IMR-90 (cell line): Measurements from ENCODE around the gene TRIM63. TPM values are rescaled to one million over a fixed set of nuclear protein-coding genes. Genes with fewer than 3 reads are reported as not detected.

Experiments
- ATAC-seq: fragments of 200-7000 bp; cut with Tn5 transposase; 2 replicates; pipeline ENCODE4 v1.9.1; 2020; ENCODE audit warnings: low read depth, mild to moderate bottlenecking, moderate library complexity
- BruUV-seq: library from RNA; stranded (reverse); fragments of 400-500 nt; replicated peaks from 2 replicates; lab custom pipeline; 2021; lab: Mats Ljungman, UMichigan
- CTCF ChIA-PET: fragments of 300-600 bp; formaldehyde crosslinking; extraction: SDS; loops from one replicate; lab custom pipeline; 2021; ENCODE audit warnings: antibody characterized with exemption; lab: Yijun Ruan, JAX
- POLR2A ChIA-PET: fragments of 300-600 bp; sonication (Branson Sonifier 250); formaldehyde crosslinking; loops from one replicate; lab custom pipeline; 2022; ENCODE audit warnings: antibody characterized with exemption; ENCODE audit not compliant: unreplicated experiment; lab: Charles Lee
- DNase-seq: peaks from one replicate; pipeline ENCODE4 v3.0.0; 2013
- H2AFZ ChIP-seq: replicated peaks from 2 replicates; pipeline ENCODE3; 2013; ENCODE audit warnings: low read length, mild to moderate bottlenecking; ENCODE audit not compliant: poor library complexity
- H2AK5ac ChIP-seq: 2 replicates; pipeline ENCODE4 v1.6.1; 2013; ENCODE audit warnings: low read depth, low read length, inconsistent platforms
- H2AK9ac ChIP-seq: replicated peaks from 2 replicates; pipeline ENCODE3; 2013; ENCODE audit warnings: mild to moderate bottlenecking, low read depth, low read length, moderate library complexity; ENCODE audit not compliant: poor library complexity
- H2BK120ac ChIP-seq: 2 replicates; pipeline ENCODE4 v1.6.1; 2013; ENCODE audit warnings: low read depth, low read length, inconsistent platforms
- H2BK15ac ChIP-seq: 3 replicates; pipeline ENCODE4 v1.6.1; 2013; ENCODE audit warnings: low read depth, low read length, inconsistent platforms
- H2BK20ac ChIP-seq: 2 replicates; pipeline ENCODE4 v1.6.1; 2013; ENCODE audit warnings: low read depth, mild to moderate bottlenecking, inconsistent platforms, low read length, moderate library complexity
- H2BK5ac ChIP-seq: 2 replicates; pipeline ENCODE4 v1.6.1; 2013; ENCODE audit warnings: mild to moderate bottlenecking, low read depth, low read length, inconsistent platforms; ENCODE audit not compliant: poor library complexity, severe bottlenecking
- H3K14ac ChIP-seq: replicated peaks from 2 replicates; pipeline ENCODE4 v1.6.1; 2013; ENCODE audit warnings: low read depth, low read length, inconsistent platforms
- H3K18ac ChIP-seq: 2 replicates; pipeline ENCODE4 v1.6.1; 2013; ENCODE audit warnings: low read depth, low read length, control low read depth
- H3K23ac ChIP-seq: 2 replicates; pipeline ENCODE4 v1.6.1; 2013; ENCODE audit warnings: low read depth, low read length, inconsistent platforms
- H3K27ac ChIP-seq: 2 replicates; pipeline ENCODE4 v1.5.1; 2013; ENCODE audit warnings: mild to moderate bottlenecking, control low read depth, low read length; ENCODE audit not compliant: insufficient read depth
- H3K27me3 ChIP-seq: 2 replicates; pipeline ENCODE4 v1.6.1; 2013; ENCODE audit warnings: low read length; ENCODE audit not compliant: control insufficient read depth, insufficient read depth
- H3K36me3 ChIP-seq: 2 replicates; pipeline ENCODE4 v1.6.1; 2013; ENCODE audit warnings: low read length, mixed read lengths; ENCODE audit not compliant: control insufficient read depth, insufficient read depth
- H3K4ac ChIP-seq: 2 replicates; pipeline ENCODE4 v1.6.1; 2013; ENCODE audit warnings: low read depth, low read length, inconsistent platforms
- H3K4me1 ChIP-seq: 2 replicates; pipeline ENCODE4 v1.6.1; 2013; ENCODE audit warnings: low read length, mixed read lengths; ENCODE audit not compliant: control insufficient read depth, insufficient read depth
- H3K4me2 ChIP-seq: 2 replicates; pipeline ENCODE4 v1.6.1; 2013; ENCODE audit warnings: low read depth, mild to moderate bottlenecking, control low read depth, low read length, moderate library complexity
- H3K4me3 ChIP-seq: 2 replicates; pipeline ENCODE4 v1.5.1; 2013; ENCODE audit warnings: low read depth, mild to moderate bottlenecking, control low read depth, low read length, moderate library complexity; ENCODE audit not compliant: insufficient read depth
- H3K56ac ChIP-seq: 2 replicates; pipeline ENCODE4 v1.6.1; 2013; ENCODE audit warnings: low read length, inconsistent platforms; ENCODE audit not compliant: insufficient read depth; ENCODE audit errors: extremely low read depth
- H3K79me1 ChIP-seq, 2 experiments: 2 replicates each; pipeline ENCODE4 v1.6.1; 2013; ENCODE audit warnings: low read length in 2 of 2, inconsistent platforms in 1 of 2, low read depth in 1 of 2
- H3K9ac ChIP-seq: 2 replicates; pipeline ENCODE4 v1.6.1; 2013; ENCODE audit warnings: low read depth, low read length, control low read depth
- H3K9me1 ChIP-seq: 2 replicates; pipeline ENCODE4 v1.6.1; 2013; ENCODE audit warnings: low read length, inconsistent platforms; ENCODE audit not compliant: insufficient read depth
- H3K9me3 ChIP-seq: 2 replicates; pipeline ENCODE4 v1.6.1; 2013; ENCODE audit warnings: low read length; ENCODE audit not compliant: control insufficient read depth, insufficient read depth
- H4K20me1 ChIP-seq: 2 replicates; pipeline ENCODE4 v1.6.1; 2013; ENCODE audit warnings: low read length, inconsistent platforms; ENCODE audit not compliant: insufficient read depth
- H4K5ac ChIP-seq: 2 replicates; pipeline ENCODE4 v1.6.1; 2013; ENCODE audit warnings: mild to moderate bottlenecking, low read depth, low read length, control low read depth
- H4K8ac ChIP-seq, 2 experiments: 2 replicates each; pipeline ENCODE4 v1.6.1; 2013; ENCODE audit warnings: low read depth in 2 of 2, low read length in 2 of 2, control low read depth in 1 of 2, inconsistent platforms in 1 of 2
- H4K91ac ChIP-seq: 2 replicates; pipeline ENCODE4 v1.6.1; 2013; ENCODE audit warnings: low read depth, low read length, inconsistent platforms; ENCODE audit not compliant: insufficient read depth
- CHD1 ChIP-seq: IDR thresholded peaks from 2 replicates; pipeline ENCODE4 v1.6.1; 2012; ENCODE audit warnings: low read depth, low read length, improper control_type of control experiment
- ELK1 ChIP-seq: fragments of 150-350 bp; IDR thresholded peaks from 2 replicates; pipeline ENCODE4 v1.6.1; 2016; ENCODE audit warnings: low read depth, mild to moderate bottlenecking, low read length, moderate library complexity, borderline replicate concordance
- FOS ChIP-seq: fragments of 150-350 bp; IDR thresholded peaks from 2 replicates; pipeline ENCODE4 v1.6.1; 2016; ENCODE audit warnings: low read depth, low read length
- MAFK ChIP-seq: IDR thresholded peaks from 2 replicates; pipeline ENCODE4 v1.6.1; 2012; ENCODE audit warnings: low read depth, low read length, improper control_type of control experiment
- MAZ ChIP-seq: IDR thresholded peaks from 2 replicates; pipeline ENCODE4 v1.6.1; 2012; ENCODE audit warnings: low read depth, mild to moderate bottlenecking, low read length, improper control_type of control experiment, moderate library complexity, borderline replicate concordance
- NFE2L2 ChIP-seq: fragments of 150-350 bp; IDR thresholded peaks from 2 replicates; pipeline ENCODE4 v1.6.1; 2016; ENCODE audit warnings: low read depth, mild to moderate bottlenecking, low read length
- POLR2A ChIP-seq: IDR thresholded peaks from 2 replicates; pipeline ENCODE4 v1.6.1; 2012; ENCODE audit warnings: mild to moderate bottlenecking, low read depth, low read length
- RAD21 ChIP-seq: IDR thresholded peaks from 2 replicates; pipeline ENCODE4 v1.6.1; 2012; ENCODE audit warnings: low read length, improper control_type of control experiment
- RCOR1 ChIP-seq: IDR thresholded peaks from 2 replicates; pipeline ENCODE4 v1.6.1; 2012; ENCODE audit warnings: mild to moderate bottlenecking, low read length, improper control_type of control experiment; ENCODE audit not compliant: insufficient replicate concordance
- SMC3 ChIP-seq: fragments of 150-350 bp; IDR thresholded peaks from 2 replicates; pipeline ENCODE4 v1.6.1; 2016; ENCODE audit warnings: low read depth, mild to moderate bottlenecking, antibody characterized with exemption, low read length, moderate library complexity
- USF2 ChIP-seq: fragments of 150-350 bp; IDR thresholded peaks from 2 replicates; pipeline ENCODE4 v1.6.1; 2017; ENCODE audit warnings: mild to moderate bottlenecking, antibody characterized with exemption, low read length, low read depth
- WGBS, 2 experiments: methylation state at CpG; one replicate each; pipeline versions ENCODE4 v1.1.5 to v1.1.7; 2013; ENCODE audit warnings: missing lambda C conversion rate in 2 of 2; ENCODE audit not compliant: insufficient read length in 1 of 2; ENCODE audit errors: extremely low coverage in 2 of 2; 5-methylcytosine and 5-hydroxymethylcytosine counted together
- dilution Hi-C: fragments of 300-500 bp; cut with HindIII; formaldehyde crosslinking; loops from one replicate; pipeline ENCODE4 v1.14.3; 2018; ENCODE audit warnings: low sequenced_read_pairs; ENCODE audit not compliant: unreplicated experiment
- in situ Hi-C: fragments of 300-500 bp; cut with MboI; formaldehyde crosslinking; loops from 3 replicates; pipeline ENCODE4 v1.14.3; 2019; ENCODE audit warnings: low sequenced_read_pairs, inconsistent platforms, mixed read lengths
- intact Hi-C: fragments of 100-400 bp; cut with micrococcal nuclease; formaldehyde crosslinking; loops from 2 replicates; pipeline ENCODE4 v1.10.0; 2022
- polyA plus RNA-seq, 3 experiments: library from polyadenylated mRNA; depleted of rRNA; stranded (reverse); fragments of >200 nt; gene quantifications; 2 replicates each; pipeline ENCODE4 v1.2.3, GENCODE V29; 2012; ENCODE audit warnings: low replicate concordance in 1 of 3
- total RNA-seq: library from RNA; depleted of rRNA; stranded (reverse); fragments of >200 nt; gene quantifications from 2 replicates; pipeline ENCODE4 v1.2.3, GENCODE V29; 2012

TRIM63 gene
- total and polyA plus RNA-seq, 2 of the 4 experiments (the other 2 are of a cell fraction), result not detected

- Histone ChIP-seq H4K91ac (no peak overlapping the region), H4K8ac (no peak overlapping the region), H2AK5ac (no peak overlapping the region), H3K4ac (no peak overlapping the region), H3K4me3 (no peak overlapping the region), H4K20me1 (no peaks in the 10 kb centered on the region), H2BK20ac (no peak overlapping the region), H3K27ac (no peak overlapping the region), H3K36me3 (no peaks in the 10 kb centered on the region), H2BK5ac (no peak overlapping the region), H3K56ac (no peak overlapping the region), H3K4me2 (no peak overlapping the region), H4K5ac (no peak overlapping the region), H2BK120ac (no peak overlapping the region), H2BK15ac (no peak overlapping the region), H3K4me1 (no peaks in the 10 kb centered on the region), H3K23ac (no peak overlapping the region), H3K27me3 (peaks cover 75% of the 10 kb centered on the region), H3K9me3 (no peaks in the 10 kb centered on the region), H3K14ac (no peak overlapping the region), H2AFZ (no peak overlapping the region), H3K9me1 (0 out of 2 replicates have a peak, but pooled peaks cover 3% of the 10 kb centered on the region), H3K79me1 (no peaks in the 10 kb centered on the region), H3K9ac (no peak overlapping the region), H3K18ac (no peak overlapping the region), H2AK9ac (no peak overlapping the region)
- 20% methylated on average over 1 of the region's 5 CpGs; no CpG with 5 or more reads in 1 of the 2 experiments for WGBS, 2 experiments
- CTCF ChIA-PET, result no interaction called here
- TF ChIP-seq CHD1, result no peak
- no peak for TF ChIP-seq NFE2L2
- TF ChIP-seq RAD21, result no peak
- no peak for TF ChIP-seq MAFK
- no peak for TF ChIP-seq MAZ
- no peak for TF ChIP-seq POLR2A
- TF ChIP-seq USF2, result no peak
- TF ChIP-seq RCOR1, result no peak
- no peak for TF ChIP-seq SMC3
- TF ChIP-seq FOS, result no peak
- no peak for TF ChIP-seq ELK1
- in situ Hi-C loops, result no loop called here
- dilution Hi-C loops, result no loop called here
- POLR2A ChIA-PET, result no interaction called here
- ATAC-seq (no peak), DNase-seq (no peak)
- intact Hi-C loops, result no loop called here
- no TSS peak for BruUV-seq
Measured at GRCh38 chr1:26058052-26058595, 9.3 kb downstream of the TRIM63 start.
